ENCODE results near the gene NADSYN1. TPM values are rescaled to one million over a fixed set of nuclear protein-coding genes. Genes with fewer than 3 reads are reported as not detected.
"Not testable (repeated sequence)": the region's sequence is repeated elsewhere in the genome, so short reads cannot be mapped to it uniquely, and the experiment has no call there.

The NADSYN1 gene
- total and polyA plus RNA-seq, 5 donors from 2014 or later = 35.1 to 151 (median 42.4) TPM

- no peak overlapping the region for H3K4me3 ChIP-seq (ENCODE audit: low read depth, low read length)
- H3K27me3 ChIP-seq (ENCODE audit: control insufficient read depth, insufficient read depth, low read length) = no peaks in the 10 kb centered on the region
- H3K36me3 ChIP-seq (ENCODE audit: control insufficient read depth, insufficient read depth, low read length) = peaks cover 30% of the 10 kb centered on the region
- DNase-seq (no peak), ATAC-seq (ENCODE audit: low read depth in 2 of 2) (no peak)
- no peaks in the 10 kb centered on the region for H3K4me1 ChIP-seq (ENCODE audit: control insufficient read depth, insufficient read depth, low read length, poor library complexity, severe bottlenecking)
- H3K9me3 Mint-ChIP-seq = peaks cover 6 to 39% (median 11%) of the 10 kb centered on the region in 7 donors
- no peaks in the 10 kb centered on the region for H3K27me3 Mint-ChIP-seq
- peaks cover 0 to 2% (median 0%) of the 10 kb centered on the region in 4 donors for H3K4me1 Mint-ChIP-seq
- H3K4me3 Mint-ChIP-seq = no peak overlapping the region
- H3K27ac Mint-ChIP-seq = no peak overlapping the region
- H3K9me3 ChIP-seq (ENCODE audit: control insufficient read depth in 2 of 2, low read length in 2 of 2) = peaks cover 0 to 17% of the 10 kb centered on the region in 2 experiments
- no peak overlapping the region for H3K27ac ChIP-seq (ENCODE audit: insufficient read depth, low read length, poor library complexity, severe bottlenecking)
- H3K36me3 Mint-ChIP-seq = peaks cover 30% of the 10 kb centered on the region
These were observed 52.8 kb downstream of the NADSYN1 start for GRCh38 chr11:71505781-71506180.

GRCh38 chr11:71507102-71507501, 54.1 kb downstream of the NADSYN1 start:
- DNase-seq (no peak), ATAC-seq (ENCODE audit: low read depth in 2 of 2) (no peak)
- Mint-ChIP-seq H3K4me3 (no peak overlapping the region), H3K9me3 (peaks cover 6 to 46% (median 11%) of the 10 kb centered on the region in 7 donors), H3K36me3 (peaks cover 28% of the 10 kb centered on the region), H3K4me1 (peaks cover 0 to 2% (median 0%) of the 10 kb centered on the region in 4 donors), H3K27ac (no peak overlapping the region), H3K27me3 (no peaks in the 10 kb centered on the region)
- no peaks in the 10 kb centered on the region for H3K27me3 ChIP-seq (ENCODE audit: control insufficient read depth, insufficient read depth, low read length)
- H3K27ac ChIP-seq (ENCODE audit: insufficient read depth, low read length, poor library complexity, severe bottlenecking) = no peak overlapping the region
- peaks cover 0 to 17% of the 10 kb centered on the region in 2 experiments for H3K9me3 ChIP-seq (ENCODE audit: control insufficient read depth in 2 of 2, low read length in 2 of 2)
- peaks cover 19% of the 10 kb centered on the region for H3K36me3 ChIP-seq (ENCODE audit: control insufficient read depth, insufficient read depth, low read length)
- H3K4me1 ChIP-seq (ENCODE audit: control insufficient read depth, insufficient read depth, low read length, poor library complexity, severe bottlenecking) = no peaks in the 10 kb centered on the region
- H3K4me3 ChIP-seq (ENCODE audit: low read depth, low read length) = no peak overlapping the region

GRCh38 chr11:71518506-71519471, 65.8 kb downstream of the NADSYN1 start:
- Histone ChIP-seq H3K27me3 (ENCODE audit: control insufficient read depth, insufficient read depth, low read length) (no peaks in the 10 kb centered on the region), H3K9me3 (ENCODE audit: control insufficient read depth in 2 of 2, low read length in 2 of 2) (no peaks in the 10 kb centered on the region), H3K4me1 (ENCODE audit: control insufficient read depth, insufficient read depth, low read length, poor library complexity, severe bottlenecking) (no peaks in the 10 kb centered on the region), H3K36me3 (ENCODE audit: control insufficient read depth, insufficient read depth, low read length) (no peaks in the 10 kb centered on the region), H3K4me3 (ENCODE audit: low read depth, low read length) (no peak overlapping the region), H3K27ac (ENCODE audit: insufficient read depth, low read length, poor library complexity, severe bottlenecking) (no peak overlapping the region)
- H3K27me3 Mint-ChIP-seq = no peaks in the 10 kb centered on the region
- no peaks in the 10 kb centered on the region for H3K36me3 Mint-ChIP-seq
- peaks cover 0 to 9% (median 2%) of the 10 kb centered on the region in 7 donors for H3K9me3 Mint-ChIP-seq
- H3K4me3 Mint-ChIP-seq = no peak overlapping the region
- H3K4me1 Mint-ChIP-seq = no peaks in the 10 kb centered on the region
- ATAC-seq (ENCODE audit: low read depth in 2 of 2) (no peak), DNase-seq (no peak)
- no peak overlapping the region for H3K27ac Mint-ChIP-seq

GRCh38 chr11:71519546-71519945, 66.5 kb downstream of the NADSYN1 start:
- H3K9me3 ChIP-seq (ENCODE audit: control insufficient read depth in 2 of 2, low read length in 2 of 2) = no peaks in the 10 kb centered on the region
- Mint-ChIP-seq H3K4me3 (no peak overlapping the region), H3K27me3 (no peaks in the 10 kb centered on the region), H3K9me3 (peaks cover 0 to 11% (median 2%) of the 10 kb centered on the region in 7 donors), H3K4me1 (no peaks in the 10 kb centered on the region), H3K27ac (no peak overlapping the region), H3K36me3 (no peaks in the 10 kb centered on the region)
- ATAC-seq (ENCODE audit: low read depth in 2 of 2) (no peak), DNase-seq (no peak)
- H3K36me3 ChIP-seq (ENCODE audit: control insufficient read depth, insufficient read depth, low read length) = no peaks in the 10 kb centered on the region
- no peaks in the 10 kb centered on the region for H3K27me3 ChIP-seq (ENCODE audit: control insufficient read depth, insufficient read depth, low read length)
- H3K27ac ChIP-seq (ENCODE audit: insufficient read depth, low read length, poor library complexity, severe bottlenecking) = no peak overlapping the region
- no peak overlapping the region for H3K4me3 ChIP-seq (ENCODE audit: low read depth, low read length)
- H3K4me1 ChIP-seq (ENCODE audit: control insufficient read depth, insufficient read depth, low read length, poor library complexity, severe bottlenecking) = no peaks in the 10 kb centered on the region

- Mint-ChIP-seq H3K27ac (no peak overlapping the region), H3K27me3 (peaks cover 4% of the 10 kb centered on the region), H3K9me3 (peaks cover 0 to 4% (median 0%) of the 10 kb centered on the region in 7 donors), H3K36me3 (no peaks in the 10 kb centered on the region), H3K4me3 (no peak overlapping the region), H3K4me1 (no peaks in the 10 kb centered on the region)
- ATAC-seq (ENCODE audit: low read depth in 2 of 2) (no peak), DNase-seq (no peak)
- no peaks in the 10 kb centered on the region for H3K36me3 ChIP-seq (ENCODE audit: control insufficient read depth, insufficient read depth, low read length)
- H3K4me1 ChIP-seq (ENCODE audit: control insufficient read depth, insufficient read depth, low read length, poor library complexity, severe bottlenecking) = no peaks in the 10 kb centered on the region
- H3K27ac ChIP-seq (ENCODE audit: insufficient read depth, low read length, poor library complexity, severe bottlenecking) = no peak overlapping the region
- H3K4me3 ChIP-seq (ENCODE audit: low read depth, low read length) = no peak overlapping the region
- H3K27me3 ChIP-seq (ENCODE audit: control insufficient read depth, insufficient read depth, low read length) = no peaks in the 10 kb centered on the region
- H3K9me3 ChIP-seq (ENCODE audit: control insufficient read depth in 2 of 2, low read length in 2 of 2) = no peaks in the 10 kb centered on the region
These were observed 72.4 kb downstream of the NADSYN1 start for GRCh38 chr11:71525188-71525937.

- no peaks in the 10 kb centered on the region for H3K9me3 ChIP-seq (ENCODE audit: control insufficient read depth in 2 of 2, low read length in 2 of 2)
- H3K27ac ChIP-seq (ENCODE audit: insufficient read depth, low read length, poor library complexity, severe bottlenecking) = no peak overlapping the region
- ATAC-seq (ENCODE audit: low read depth in 2 of 2) (no peak), DNase-seq (no peak)
- no peaks in the 10 kb centered on the region for H3K36me3 ChIP-seq (ENCODE audit: control insufficient read depth, insufficient read depth, low read length)
- Mint-ChIP-seq H3K9me3 (peaks cover 0 to 4% (median 0%) of the 10 kb centered on the region in 7 donors), H3K27ac (no peak overlapping the region), H3K36me3 (no peaks in the 10 kb centered on the region), H3K4me1 (no peaks in the 10 kb centered on the region), H3K27me3 (peaks cover 4% of the 10 kb centered on the region), H3K4me3 (no peak overlapping the region)
- H3K4me3 ChIP-seq (ENCODE audit: low read depth, low read length) = no peak overlapping the region
- H3K4me1 ChIP-seq (ENCODE audit: control insufficient read depth, insufficient read depth, low read length, poor library complexity, severe bottlenecking) = no peaks in the 10 kb centered on the region
- no peaks in the 10 kb centered on the region for H3K27me3 ChIP-seq (ENCODE audit: control insufficient read depth, insufficient read depth, low read length)
These were observed 73.0 kb downstream of the NADSYN1 start for GRCh38 chr11:71525938-71526495.

- H3K27me3 Mint-ChIP-seq; H3K27ac ChIP-seq (ENCODE audit: insufficient read depth, low read length, poor library complexity, severe bottlenecking); H3K27me3 ChIP-seq (ENCODE audit: control insufficient read depth, insufficient read depth, low read length); H3K36me3 ChIP-seq (ENCODE audit: control insufficient read depth, insufficient read depth, low read length); H3K4me1 Mint-ChIP-seq; DNase-seq; H3K9me3 ChIP-seq (ENCODE audit: control insufficient read depth in 2 of 2, low read length in 2 of 2); H3K4me3 ChIP-seq (ENCODE audit: low read depth, low read length); H3K4me3 Mint-ChIP-seq; H3K4me1 ChIP-seq (ENCODE audit: control insufficient read depth, insufficient read depth, low read length, poor library complexity, severe bottlenecking); ATAC-seq (ENCODE audit: low read depth in 2 of 2); H3K36me3 Mint-ChIP-seq; H3K9me3 Mint-ChIP-seq: not testable (repeated sequence)
- H3K27ac Mint-ChIP-seq = peak within 1 kb of the TSS in 1 of 3 donors; percentile 41
These were observed 74.0 kb downstream of the NADSYN1 start, which contains the start of gene KRTAP5-7 for GRCh38 chr11:71526796-71527575. TSS of gene KRTAP5-7 (plus strand) at chr11:71527267. CDS start at chr11:71527301, 34 bp downstream.
